Measurements from ENCODE around the gene POFUT1. TPM values are rescaled to one million over a fixed set of nuclear protein-coding genes. Genes with fewer than 3 reads are reported as not detected.

The POFUT1 gene
- total and polyA plus RNA-seq, 2 donors (not counting 3 experiments of a cell fraction or from before 2014, with no cell fraction given): 29.0 to 51.4 TPM

DNA sequence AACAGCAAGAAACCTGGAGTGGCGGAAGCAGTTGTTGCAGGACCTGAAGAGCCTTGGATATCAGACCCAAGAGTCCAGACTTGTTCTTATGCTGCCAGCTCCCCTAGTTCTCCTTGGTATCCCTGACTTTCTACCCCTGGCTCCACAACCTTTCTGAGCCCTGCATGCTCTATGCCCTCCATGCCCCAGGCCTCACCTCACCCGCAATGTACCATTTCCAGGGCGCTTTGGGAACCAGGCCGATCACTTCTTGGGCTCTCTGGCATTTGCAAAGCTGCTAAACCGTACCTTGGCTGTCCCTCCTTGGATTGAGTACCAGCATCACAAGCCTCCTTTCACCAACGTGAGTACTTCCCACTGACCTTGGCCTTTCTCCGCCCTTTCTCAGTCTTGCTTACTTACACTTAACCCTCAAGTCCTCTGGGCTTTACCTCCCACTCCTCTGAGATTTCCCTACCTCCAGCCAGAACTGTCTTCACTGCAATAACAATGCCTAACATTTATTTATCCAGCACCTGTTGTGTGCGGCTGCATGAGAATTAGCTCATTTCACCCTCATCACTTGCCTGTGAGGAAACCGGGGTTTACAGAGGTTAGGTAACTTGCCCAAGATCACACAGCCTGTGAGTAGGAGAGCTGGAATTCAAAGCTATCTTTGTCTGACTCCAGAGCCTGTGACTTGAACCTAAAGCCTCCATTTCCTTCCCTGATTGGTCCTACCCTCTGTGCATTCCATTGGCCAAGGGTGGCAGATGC lies 2.3 kb downstream of the POFUT1 start:
- no peak for DNase-seq (ENCODE audit: low read depth, low spot score)
- Histone ChIP-seq H2AFZ (ENCODE audit: low read depth, low read length) (no peak overlapping the region), H3K4me1 (ENCODE audit: control insufficient read depth, extremely low read depth, insufficient read depth, low read length) (peaks cover 21% of the 10 kb centered on the region), H3K27me3 (ENCODE audit: control insufficient read depth in 2 of 2, insufficient read depth in 2 of 2, low read length in 2 of 2) (no peaks in the 10 kb centered on the region), H3K9ac (replicated peaks; ENCODE audit: extremely low read depth, insufficient read depth, low read length) (no peak overlapping the region), H3K9me3 (replicated peaks; ENCODE audit: control insufficient read depth, insufficient read depth, low read length) (no peaks in the 10 kb centered on the region), H3K4me2 (ENCODE audit: insufficient read depth, low read length) (no peak overlapping the region), H3K4me3 (replicated peaks in 1 of 3; ENCODE audit: insufficient read depth in 1 of 3, low read depth in 1 of 3, low read length in 3 of 3) (no peak overlapping the region), H3K27ac (ENCODE audit: insufficient read depth, low read depth, low read length) (no peak overlapping the region), H3K9me1 (replicated peaks; ENCODE audit: control insufficient read depth, extremely low read depth, insufficient read depth, low read length) (no peaks in the 10 kb centered on the region), H3K79me2 (ENCODE audit: control insufficient read depth, insufficient read depth, low read length) (peaks cover 52% of the 10 kb centered on the region), H4K20me1 (replicated peaks; ENCODE audit: control insufficient read depth, extremely low read depth, insufficient read depth, low read length) (no peaks in the 10 kb centered on the region), H3K36me3 (ENCODE audit: control insufficient read depth in 2 of 2, extremely low read depth in 1 of 2, insufficient read depth in 2 of 2, low read length in 2 of 2) (peaks cover 4 to 7% of the 10 kb centered on the region in 2 experiments)
- POLR2A ChIA-PET: no interaction called here
- CTCF ChIA-PET: no interaction called here
- intact Hi-C loops (cut with micrococcal nuclease) (loop anchor here (5.0 kb wide), 2 partner anchors 222 to 442 kb away; no protein-coding TSS in a partner anchor), dilution Hi-C loops (cut with MboI; ENCODE audit: extremely low pct_ligation_motif_present, low sequenced_read_pairs) (no loop called here)
- TF ChIP-seq MYC (IDR thresholded peaks at IDR 0.05; ENCODE audit: low read depth, low read length) (no peak), JUN (IDR thresholded peaks at IDR 0.05; ENCODE audit: borderline replicate concordance, insufficient read depth, insufficient read length, low read depth) (no peak), POLR2A (IDR thresholded peaks at IDR 0.05; ENCODE audit: low read depth, low read length) (peak; percentile 24), FOS (IDR thresholded peaks at IDR 0.05; ENCODE audit: borderline replicate concordance, insufficient read depth, low read length) (no peak), EZH2 (IDR thresholded peaks at IDR 0.05; ENCODE audit: borderline replicate concordance, low read depth, low read length, severe bottlenecking) (no peak), GATA2 (IDR thresholded peaks at IDR 0.05; ENCODE audit: insufficient read depth, insufficient read length, low read depth, low read length) (no peak), POLR2AphosphoS5 (IDR thresholded peaks at IDR 0.05; ENCODE audit: insufficient read depth, low read depth, low read length) (no peak)
- TF ChIP-seq, protein P1, sequence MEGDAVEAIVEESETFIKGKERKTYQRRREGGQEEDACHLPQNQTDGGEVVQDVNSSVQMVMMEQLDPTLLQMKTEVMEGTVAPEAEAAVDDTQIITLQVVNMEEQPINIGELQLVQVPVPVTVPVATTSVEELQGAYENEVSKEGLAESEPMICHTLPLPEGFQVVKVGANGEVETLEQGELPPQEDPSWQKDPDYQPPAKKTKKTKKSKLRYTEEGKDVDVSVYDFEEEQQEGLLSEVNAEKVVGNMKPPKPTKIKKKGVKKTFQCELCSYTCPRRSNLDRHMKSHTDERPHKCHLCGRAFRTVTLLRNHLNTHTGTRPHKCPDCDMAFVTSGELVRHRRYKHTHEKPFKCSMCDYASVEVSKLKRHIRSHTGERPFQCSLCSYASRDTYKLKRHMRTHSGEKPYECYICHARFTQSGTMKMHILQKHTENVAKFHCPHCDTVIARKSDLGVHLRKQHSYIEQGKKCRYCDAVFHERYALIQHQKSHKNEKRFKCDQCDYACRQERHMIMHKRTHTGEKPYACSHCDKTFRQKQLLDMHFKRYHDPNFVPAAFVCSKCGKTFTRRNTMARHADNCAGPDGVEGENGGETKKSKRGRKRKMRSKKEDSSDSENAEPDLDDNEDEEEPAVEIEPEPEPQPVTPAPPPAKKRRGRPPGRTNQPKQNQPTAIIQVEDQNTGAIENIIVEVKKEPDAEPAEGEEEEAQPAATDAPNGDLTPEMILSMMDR (IDR thresholded peaks at IDR 0.05; ENCODE audit: extremely low read depth in 1 of 2, insufficient read depth in 1 of 2, low read depth in 1 of 2, low read length in 2 of 2): no peak
- no peak for FAIRE-seq
- BruUV-seq (replicated peaks): no TSS peak
